ENCODE data around the gene VPS13C. TPM values are rescaled to one million over a fixed set of nuclear protein-coding genes. Genes with fewer than 3 reads are reported as not detected.
A peak's percentile ranks its signal among the peaks of the same experiment; 100 is the strongest.

Gene VPS13C
- total RNA-seq, 1 donor = 79.8 TPM

- no peak for DNase-seq (ENCODE audit: low read depth)
- H3K4me3 ChIP-seq (ENCODE audit: low read depth, low read length) = no peak overlapping the region
- no peak for TF ChIP-seq CTCF (IDR thresholded peaks at IDR 0.05; ENCODE audit: insufficient read depth, low read length)
Observed at GRCh38 chr15:61880084-61880483, 180.2 kb downstream of the VPS13C start.

GRCh38 chr15:61879219-61879618 lies 181.0 kb downstream of the VPS13C start:
- no peak for DNase-seq (ENCODE audit: low read depth)
- no peak for TF ChIP-seq CTCF (IDR thresholded peaks at IDR 0.05; ENCODE audit: insufficient read depth, low read length)
- no peak overlapping the region for H3K4me3 ChIP-seq (ENCODE audit: low read depth, low read length)

- TF ChIP-seq CTCF (IDR thresholded peaks at IDR 0.05; ENCODE audit: insufficient read depth, low read length) = peak; percentile 50
- peak; percentile 37 for DNase-seq (ENCODE audit: low read depth)
- H3K4me3 ChIP-seq (ENCODE audit: low read depth, low read length) = no peak overlapping the region
Observed at GRCh38 chr15:61871926-61872522, 188.2 kb downstream of the VPS13C start.

- H3K4me3 ChIP-seq (ENCODE audit: low read depth, low read length) = no peak overlapping the region
- TF ChIP-seq CTCF (IDR thresholded peaks at IDR 0.05; ENCODE audit: insufficient read depth, low read length) = no peak
- DNase-seq (ENCODE audit: low read depth) = no peak
Observed at GRCh38 chr15:61869656-61870055, 190.6 kb downstream of the VPS13C start.

- H3K4me3 ChIP-seq (ENCODE audit: low read depth, low read length) = no peak overlapping the region
- no peak for TF ChIP-seq CTCF (IDR thresholded peaks at IDR 0.05; ENCODE audit: insufficient read depth, low read length)
- DNase-seq (ENCODE audit: low read depth) = no peak
Observed at GRCh38 chr15:61861962-61862361, 198.3 kb downstream of the VPS13C start.

- no peak for TF ChIP-seq CTCF (IDR thresholded peaks at IDR 0.05; ENCODE audit: insufficient read depth, low read length)
- H3K4me3 ChIP-seq (ENCODE audit: low read depth, low read length) = no peak overlapping the region
- no peak for DNase-seq (ENCODE audit: low read depth)
Observed at GRCh38 chr15:61857169-61857829, 202.9 kb downstream of the VPS13C start.

Data from fibroblast of the aortic adventitia (primary cell).